Measurements from ENCODE around the gene GRIN2B. TPM values are rescaled to one million over a fixed set of nuclear protein-coding genes. Genes with fewer than 3 reads are reported as not detected.
A peak's percentile ranks its signal among the peaks of the same experiment; 100 is the strongest.

The GRIN2B gene
- total and polyA plus RNA-seq, 2 of the 13 experiments (the other 11 are each of a cell fraction or from before 2014, with no cell fraction given) = 0.05 to 0.13 TPM

GRCh38 chr12:13992585-13992984 is 11.2 kb upstream of the GRIN2B start (continued):
- TF ChIP-seq PAXIP1 (CRISPR knock-in tag; conservative IDR thresholded peaks at IDR 0.05) (peak; percentile 61), ZBTB20 (CRISPR knock-in tag; IDR thresholded peaks at IDR 0.05; ENCODE audit: borderline replicate concordance, low read depth) (peak; percentile 97), THYN1 (CRISPR knock-in tag; IDR thresholded peaks at IDR 0.05; ENCODE audit: borderline replicate concordance, low read depth) (no peak), SAP130 (CRISPR knock-in tag; IDR thresholded peaks at IDR 0.05; ENCODE audit: low read depth) (peak; percentile 43; the same call in 1 of the 2 replicates), SETDB1 (CRISPR knock-in tag; IDR thresholded peaks at IDR 0.05; ENCODE audit: borderline replicate concordance) (no peak), SKI (IDR thresholded peaks at IDR 0.05; ENCODE audit: partially characterized antibody) (no peak), ZBTB14 (CRISPR knock-in tag; IDR thresholded peaks at IDR 0.05) (no peak), ZNF496 (CRISPR knock-in tag; IDR thresholded peaks at IDR 0.05; ENCODE audit: insufficient replicate concordance) (no peak), BRCA1 (CRISPR knock-in tag; IDR thresholded peaks at IDR 0.05) (no peak), ZBTB33 (CRISPR knock-in tag; IDR thresholded peaks at IDR 0.05) (no peak), NFATC3 (CRISPR knock-in tag; IDR thresholded peaks at IDR 0.05) (no peak), SRSF1 (optimal IDR thresholded peaks at IDR 0.05; ENCODE audit: low read depth, low read length) (no peak), MEF2D (CRISPR knock-in tag; IDR thresholded peaks at IDR 0.05) (no peak), REXO4 (CRISPR knock-in tag; IDR thresholded peaks at IDR 0.05; ENCODE audit: borderline replicate concordance) (no peak), SCMH1 (CRISPR knock-in tag; IDR thresholded peaks at IDR 0.05; ENCODE audit: borderline replicate concordance) (no peak), ZNF530 (CRISPR knock-in tag; IDR thresholded peaks at IDR 0.05; ENCODE audit: low read depth) (no peak), DDIT3 (CRISPR knock-in tag; IDR thresholded peaks at IDR 0.05) (no peak), HMG20A (CRISPR knock-in tag; IDR thresholded peaks at IDR 0.05; ENCODE audit: borderline replicate concordance) (peak; percentile 81; the same call in 1 of the 2 replicates), MYNN (CRISPR knock-in tag; IDR thresholded peaks at IDR 0.05; ENCODE audit: low read depth) (no peak), ZNF205 (CRISPR knock-in tag; IDR thresholded peaks at IDR 0.05) (no peak), ZNF383 (CRISPR knock-in tag; IDR thresholded peaks at IDR 0.05; ENCODE audit: borderline replicate concordance) (no peak)
- TF ChIP-seq, protein P1, sequence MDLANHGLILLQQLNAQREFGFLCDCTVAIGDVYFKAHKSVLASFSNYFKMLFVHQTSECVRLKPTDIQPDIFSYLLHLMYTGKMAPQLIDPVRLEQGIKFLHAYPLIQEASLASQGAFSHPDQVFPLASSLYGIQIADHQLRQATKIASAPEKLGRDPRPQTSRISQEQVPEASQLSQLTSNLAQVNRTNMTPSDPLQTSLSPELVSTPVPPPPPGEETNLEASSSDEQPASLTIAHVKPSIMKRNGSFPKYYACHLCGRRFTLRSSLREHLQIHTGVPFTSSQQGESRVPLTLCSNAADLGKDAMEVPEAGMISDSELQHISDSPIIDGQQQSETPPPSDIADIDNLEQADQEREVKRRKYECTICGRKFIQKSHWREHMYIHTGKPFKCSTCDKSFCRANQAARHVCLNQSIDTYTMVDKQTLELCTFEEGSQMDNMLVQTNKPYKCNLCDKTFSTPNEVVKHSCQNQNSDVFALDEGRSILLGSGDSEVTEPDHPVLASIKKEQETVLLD (CRISPR knock-in tag; IDR thresholded peaks at IDR 0.05; ENCODE audit: low read depth) = no peak

Measured in HepG2 (cell line).